Astrocyte of the cerebellum (primary cell): Measurements from ENCODE around the gene PPM1G.
A peak's percentile ranks its signal among the peaks of the same experiment; 100 is the strongest.

Experiments
- DNase-seq: peaks from one replicate; pipeline ENCODE4 v3.0.0-alpha.2; 2011; ENCODE audit warnings: low read depth
- H3K4me3 ChIP-seq: 2 replicates; pipeline ENCODE4 v1.5.1; 2011; ENCODE audit warnings: mild to moderate bottlenecking, low read depth, low read length, moderate library complexity
- in situ Hi-C: cut with HindIII; loops from 2 replicates; pipeline ENCODE4 v1.10.0; 2017; ENCODE audit warnings: low sequenced_read_pairs
- TF ChIP-seq, protein P1 (sequence below): IDR thresholded peaks from 2 replicates; pipeline ENCODE4 v1.5.1; 2012; ENCODE audit warnings: low read length, low read depth, moderate library complexity, mild to moderate bottlenecking; ENCODE audit errors: missing control alignments

PPM1G gene

DNA sequence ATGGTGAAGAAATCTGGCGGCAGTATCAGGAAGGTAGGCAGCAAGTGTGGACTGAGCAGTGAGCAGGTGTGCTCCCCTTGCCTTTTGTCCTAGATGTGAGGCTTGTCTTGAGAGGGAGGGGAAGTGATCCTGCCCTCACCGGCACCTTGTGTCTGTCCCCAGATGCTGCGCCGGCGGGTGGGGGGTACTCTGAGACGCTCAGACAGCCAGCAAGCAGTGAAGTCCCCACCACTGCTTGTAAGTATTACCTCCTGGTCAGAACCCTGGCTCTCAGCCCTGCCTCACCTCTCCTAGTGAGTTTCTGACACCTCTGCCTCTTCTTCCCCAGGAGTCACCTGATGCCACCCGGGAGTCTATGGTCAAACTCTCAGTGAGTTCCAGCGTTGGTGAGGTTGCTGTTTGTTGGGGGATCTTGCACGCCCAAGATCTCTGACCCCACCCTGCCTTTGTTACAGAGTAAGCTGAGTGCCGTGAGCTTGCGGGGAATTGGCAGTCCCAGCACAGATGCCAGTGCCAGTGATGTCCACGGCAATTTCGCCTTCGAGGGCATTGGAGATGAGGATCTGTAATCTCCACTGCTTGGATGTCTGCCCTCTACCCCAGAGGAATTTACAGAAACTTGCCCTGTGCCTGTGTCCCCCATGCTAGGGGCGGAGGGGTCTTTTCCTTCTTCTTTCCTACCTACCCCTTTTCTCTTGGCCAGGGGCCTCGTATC is 33.1 kb downstream of the PPM1G start:
- in situ Hi-C loops = no loop called here
- H3K4me3 ChIP-seq = no peak overlapping the region
- TF ChIP-seq, protein P1, sequence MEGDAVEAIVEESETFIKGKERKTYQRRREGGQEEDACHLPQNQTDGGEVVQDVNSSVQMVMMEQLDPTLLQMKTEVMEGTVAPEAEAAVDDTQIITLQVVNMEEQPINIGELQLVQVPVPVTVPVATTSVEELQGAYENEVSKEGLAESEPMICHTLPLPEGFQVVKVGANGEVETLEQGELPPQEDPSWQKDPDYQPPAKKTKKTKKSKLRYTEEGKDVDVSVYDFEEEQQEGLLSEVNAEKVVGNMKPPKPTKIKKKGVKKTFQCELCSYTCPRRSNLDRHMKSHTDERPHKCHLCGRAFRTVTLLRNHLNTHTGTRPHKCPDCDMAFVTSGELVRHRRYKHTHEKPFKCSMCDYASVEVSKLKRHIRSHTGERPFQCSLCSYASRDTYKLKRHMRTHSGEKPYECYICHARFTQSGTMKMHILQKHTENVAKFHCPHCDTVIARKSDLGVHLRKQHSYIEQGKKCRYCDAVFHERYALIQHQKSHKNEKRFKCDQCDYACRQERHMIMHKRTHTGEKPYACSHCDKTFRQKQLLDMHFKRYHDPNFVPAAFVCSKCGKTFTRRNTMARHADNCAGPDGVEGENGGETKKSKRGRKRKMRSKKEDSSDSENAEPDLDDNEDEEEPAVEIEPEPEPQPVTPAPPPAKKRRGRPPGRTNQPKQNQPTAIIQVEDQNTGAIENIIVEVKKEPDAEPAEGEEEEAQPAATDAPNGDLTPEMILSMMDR = no peak
- DNase-seq = no peak

DNA sequence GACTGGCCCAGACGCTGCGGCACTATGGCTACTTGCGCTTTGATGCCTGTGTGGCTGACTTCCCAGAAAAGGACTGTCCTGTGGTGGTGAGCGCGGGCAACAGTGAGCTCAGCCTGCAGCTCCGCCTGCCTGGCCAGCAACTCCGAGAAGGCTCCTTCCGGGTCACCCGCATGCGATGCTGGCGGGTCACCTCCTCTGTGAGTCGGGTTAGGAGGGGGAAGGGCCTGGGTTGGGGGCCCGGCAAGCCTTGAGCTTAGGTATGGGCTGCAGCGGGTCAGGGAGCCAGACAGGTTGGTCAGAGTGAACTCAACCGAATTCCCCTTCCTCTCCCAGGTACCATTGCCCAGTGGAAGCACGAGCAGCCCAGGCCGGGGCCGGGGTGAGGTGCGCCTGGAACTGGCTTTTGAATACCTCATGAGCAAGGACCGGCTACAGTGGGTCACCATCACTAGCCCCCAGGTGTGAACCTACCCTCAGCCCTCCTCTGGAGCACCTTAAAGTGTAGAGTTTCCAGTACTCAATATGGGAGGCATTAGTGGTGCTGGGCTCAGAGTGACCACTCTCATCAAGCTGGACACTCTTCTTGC is 33.8 kb downstream of the PPM1G start:
- DNase-seq = no peak
- in situ Hi-C loops = no loop called here
- TF ChIP-seq, protein P1 = no peak

DNA sequence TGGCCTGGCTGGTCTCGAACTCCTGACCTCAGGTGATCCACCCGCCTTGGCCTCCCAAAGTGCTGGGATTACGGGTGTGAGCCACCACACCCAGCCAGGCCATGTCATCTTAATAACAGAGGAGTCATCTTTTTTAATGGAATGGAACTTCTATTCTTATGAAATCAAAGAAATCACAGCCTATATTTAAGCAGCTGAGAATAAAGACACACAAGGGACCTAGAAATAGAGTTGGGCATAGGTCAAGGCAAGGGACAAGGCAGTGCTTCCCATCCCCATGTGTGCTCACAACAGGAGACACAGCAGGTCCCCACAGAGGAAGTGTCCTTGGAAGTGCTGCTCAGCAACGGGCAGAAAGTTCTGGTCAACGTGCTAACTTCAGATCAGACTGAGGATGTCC is 35.8 kb downstream of the PPM1G start:
- in situ Hi-C loops = no loop called here

More for the DNA sequence above, 33.8 kb downstream of the PPM1G start:
- H3K4me3 ChIP-seq = no peak overlapping the region

DNA sequence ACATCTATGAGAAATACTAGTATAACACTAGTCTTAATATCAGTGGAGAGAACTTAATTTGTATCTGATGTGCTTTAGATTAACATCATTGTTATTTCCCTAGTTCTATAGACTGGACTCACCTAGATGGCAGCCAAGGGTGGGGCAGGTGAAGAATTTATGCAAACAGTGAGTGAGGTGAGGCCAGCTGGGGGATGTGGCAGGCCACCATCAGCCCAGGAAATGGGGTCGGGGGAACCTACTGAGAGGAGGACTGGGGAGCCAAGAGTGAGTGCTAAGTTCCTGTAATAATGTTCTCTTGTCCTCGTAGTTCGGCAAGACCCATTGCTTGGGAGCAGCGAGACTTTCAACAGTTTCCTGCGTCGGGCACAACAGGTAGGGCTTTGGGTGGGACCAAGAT is 36.5 kb downstream of the PPM1G start:
- TF ChIP-seq, protein P1 = no peak
- no peak overlapping the region for H3K4me3 ChIP-seq
- in situ Hi-C loops = no loop called here
- DNase-seq = no peak

More for the DNA sequence above, 35.8 kb downstream of the PPM1G start:
- no peak overlapping the region for H3K4me3 ChIP-seq
- DNase-seq = no peak
- TF ChIP-seq, protein P1 = no peak

DNA sequence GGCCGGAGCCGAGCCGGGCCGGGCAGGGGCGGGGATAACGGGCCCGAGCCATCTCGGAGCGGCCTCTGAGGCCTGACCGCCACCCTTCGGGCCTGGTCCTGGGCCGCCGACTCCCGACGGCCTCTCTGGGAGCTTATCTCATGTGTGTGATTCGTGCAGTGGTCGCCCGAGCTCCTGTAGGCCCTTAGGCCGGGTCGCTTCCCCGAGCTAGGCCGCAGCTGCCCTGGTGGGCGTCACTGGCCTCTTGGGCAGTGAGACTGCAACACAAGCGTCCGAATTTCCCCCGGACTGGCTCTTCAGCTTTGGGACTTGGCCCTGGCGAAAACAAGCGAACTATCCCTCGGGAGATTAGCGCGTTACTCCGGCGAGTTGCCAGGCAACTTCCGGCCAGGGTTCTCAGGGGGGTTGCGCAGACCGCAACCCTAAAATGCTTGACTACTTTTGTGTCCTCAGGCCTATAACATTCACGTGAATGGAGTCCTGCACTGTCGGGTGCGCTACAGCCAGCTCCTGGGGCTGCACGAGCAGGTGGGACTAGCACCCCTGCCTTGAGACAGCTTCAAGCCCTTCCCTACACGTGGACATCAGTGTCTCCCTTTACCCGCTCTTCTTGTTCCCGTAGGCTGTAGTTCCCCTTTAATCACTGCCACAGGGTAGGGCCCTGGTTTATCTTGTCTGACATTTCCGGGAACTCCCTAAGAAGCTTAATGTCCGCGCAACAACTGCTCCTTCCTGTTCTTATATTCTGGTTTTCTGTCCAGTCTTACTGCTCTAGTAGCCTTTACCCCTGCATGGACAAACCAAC is 38.4 kb downstream of the PPM1G start:
- no peak for DNase-seq
- H3K4me3 ChIP-seq = peak overlapping the region; percentile 96
- TF ChIP-seq, protein P1 = no peak
- in situ Hi-C loops = no loop called here

DNA sequence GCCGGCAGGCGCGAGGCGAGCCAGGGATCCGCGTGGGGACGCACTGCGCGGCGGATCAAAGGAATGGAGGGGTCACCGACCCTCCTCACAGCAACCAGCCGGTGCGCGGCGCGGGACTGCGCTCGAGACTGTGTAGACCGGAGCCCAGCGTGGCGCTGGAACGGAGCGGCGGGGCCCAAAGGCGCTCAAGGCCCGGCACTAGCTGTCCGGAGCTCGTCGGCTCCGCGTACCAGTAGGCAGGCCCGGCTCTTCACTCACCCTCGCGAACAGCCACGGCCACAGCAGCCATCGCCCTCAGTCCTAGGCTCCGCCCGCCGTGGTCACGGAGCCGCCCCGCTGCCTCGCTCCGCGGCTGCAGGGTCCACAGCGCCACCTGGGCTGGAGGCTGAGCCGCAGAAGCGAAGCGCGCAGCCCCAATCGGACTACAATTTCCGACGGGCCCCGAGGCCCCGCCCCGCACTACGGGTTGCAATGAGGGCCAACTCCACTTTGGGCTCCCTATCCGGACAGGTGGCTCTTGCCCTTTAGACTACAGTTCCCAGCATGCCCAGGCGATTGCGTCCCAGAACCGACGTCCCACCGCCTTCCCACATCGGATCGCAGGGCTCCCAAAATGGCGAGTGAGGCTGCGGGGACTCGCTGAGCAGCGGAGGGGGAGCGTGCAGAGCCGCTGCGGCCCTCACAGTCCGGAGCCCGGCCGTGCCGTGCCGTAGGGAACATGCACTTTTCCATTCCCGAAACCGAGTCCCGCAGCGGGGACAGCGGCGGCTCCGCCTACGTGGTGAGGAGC is 39.2 kb downstream of the PPM1G start, which contains the start of the genes EIF2B4 and SNX17:
Gene EIF2B4 (minus strand): TSS at position 313 of the 790 bp plus-strand sequence. CDS start 24 bp downstream, at position 289.
Gene SNX17 (plus strand): TSS at position 591 of the 790 bp plus-strand sequence. CDS start 128 bp downstream, at position 719.
- in situ Hi-C loops = no loop called here
- H3K4me3 ChIP-seq = peak within 1 kb of the TSS; percentile 96
- DNase-seq = peak; percentile 97
- TF ChIP-seq, protein P1 = peak; percentile 83
